Measurements from ENCODE around the gene NEBL.
"Not testable (repeated sequence)": the region's sequence is repeated elsewhere in the genome, so short reads cannot be mapped to it uniquely, and the experiment has no call there.

The NEBL gene

GRCh38 chr10:20897146-20897825 is at the start of gene NEBL:
Gene NEBL, minus strand, starts transcription at chr10:20897311. Its CDS starts 106 bp downstream, at chr10:20897205.
- DNase-seq (ENCODE audit: low spot score), result no peak

GRCh38 chr10:20945546-20946332 is 48.6 kb upstream of the NEBL start:
- no peak for DNase-seq (ENCODE audit: low spot score)

GRCh38 chr10:20944789-20945502 is 47.8 kb upstream of the NEBL start:
- DNase-seq (ENCODE audit: low spot score), result no peak

- not testable (repeated sequence) for DNase-seq (ENCODE audit: low spot score)
These were observed 42.3 kb upstream of the NEBL start for GRCh38 chr10:20939414-20939813.

- DNase-seq (ENCODE audit: low spot score), result no peak
These were observed 39.3 kb upstream of the NEBL start for GRCh38 chr10:20936396-20936795.

- DNase-seq (ENCODE audit: low spot score), result no peak
These were observed 38.8 kb upstream of the NEBL start for GRCh38 chr10:20935931-20936330.

- no peak for DNase-seq (ENCODE audit: low spot score)
These were observed 38.2 kb upstream of the NEBL start for GRCh38 chr10:20935301-20935700.

- DNase-seq (ENCODE audit: low spot score), result no peak
These were observed 36.6 kb upstream of the NEBL start for GRCh38 chr10:20933705-20934104.

- no peak for DNase-seq (ENCODE audit: low spot score)
These were observed 35.6 kb upstream of the NEBL start for GRCh38 chr10:20932606-20933126.

GRCh38 chr10:20931156-20931795 is 34.2 kb upstream of the NEBL start:
- DNase-seq (ENCODE audit: low spot score), result no peak

- no peak for DNase-seq (ENCODE audit: low spot score)
These were observed 30.3 kb upstream of the NEBL start for GRCh38 chr10:20927456-20927855.

- DNase-seq (ENCODE audit: low spot score), result no peak
These were observed 25.3 kb upstream of the NEBL start for GRCh38 chr10:20922451-20922850.

GRCh38 chr10:20922033-20922432 is 24.9 kb upstream of the NEBL start:
- no peak for DNase-seq (ENCODE audit: low spot score)

- no peak for DNase-seq (ENCODE audit: low spot score)
These were observed 22.9 kb upstream of the NEBL start for GRCh38 chr10:20920061-20920460.

- no peak for DNase-seq (ENCODE audit: low spot score)
These were observed 22.4 kb upstream of the NEBL start for GRCh38 chr10:20919481-20919880.

GRCh38 chr10:20916976-20917375 is 19.9 kb upstream of the NEBL start:
- no peak for DNase-seq (ENCODE audit: low spot score)

- DNase-seq (ENCODE audit: low spot score), result no peak
These were observed 15.9 kb upstream of the NEBL start for GRCh38 chr10:20912969-20913368.

GRCh38 chr10:20911626-20912025 is 14.5 kb upstream of the NEBL start:
- DNase-seq (ENCODE audit: low spot score), result no peak

GRCh38 chr10:20909801-20910200 is 12.7 kb upstream of the NEBL start:
- DNase-seq (ENCODE audit: low spot score), result no peak

GRCh38 chr10:20908391-20908790 is 11.3 kb upstream of the NEBL start:
- no peak for DNase-seq (ENCODE audit: low spot score)

GRCh38 chr10:20903635-20904390 is 6.7 kb upstream of the NEBL start:
- DNase-seq (ENCODE audit: low spot score), result no peak

Measured in kidney capillary endothelial cell (primary cell).